Keratinocyte (primary cell): ENCODE results near the gene DENND1A. TPM values are rescaled to one million over a fixed set of nuclear protein-coding genes. Genes with fewer than 3 reads are reported as not detected.

Experiments used
- DNase-seq: peaks from one replicate; pipeline ENCODE4 v3.0.0-alpha.2; 2011; ENCODE audit warnings: low read depth, missing footprints, low spot score
- FAIRE-seq: peaks from 2 replicates; lab custom pipeline; 2011; peaks lifted over from hg19 to GRCh38; lab: Jason Lieb, UNC
- H2AFZ ChIP-seq: 2 replicates; pipeline ENCODE4 v1.6.0; 2012; ENCODE audit warnings: low read length, control low read depth, inconsistent platforms; ENCODE audit not compliant: control insufficient read depth
- H3K27ac ChIP-seq: 2 replicates; pipeline ENCODE4 v1.5.1; 2011; ENCODE audit warnings: low read length; ENCODE audit not compliant: control insufficient read depth, insufficient read depth
- H3K27me3 ChIP-seq: 3 replicates; pipeline ENCODE4 v1.6.0; 2011; ENCODE audit warnings: low read length; ENCODE audit not compliant: control insufficient read depth, insufficient read depth; ENCODE audit errors: extremely low read depth
- H3K36me3 ChIP-seq, 2 experiments: 2 replicates in 1 of 2; 3 replicates in 1 of 2; pipeline ENCODE4 v1.5.1; 2011; ENCODE audit warnings: low read length in 2 of 2, mild to moderate bottlenecking in 1 of 2; ENCODE audit not compliant: control insufficient read depth in 2 of 2, insufficient read depth in 2 of 2; ENCODE audit errors: extremely low read depth in 1 of 2
- H3K4me1 ChIP-seq: 3 replicates; pipeline ENCODE4 v1.5.1; 2011; ENCODE audit warnings: low read length; ENCODE audit not compliant: control insufficient read depth, insufficient read depth; ENCODE audit errors: extremely low read depth
- H3K4me2 ChIP-seq: 3 replicates; pipeline ENCODE4 v1.6.0; 2011; ENCODE audit warnings: low read depth, low read length; ENCODE audit not compliant: control insufficient read depth, insufficient read depth; ENCODE audit errors: extremely low read depth
- H3K4me3 ChIP-seq, 3 experiments: fragments of 200-600 bp in 1 of 3; sonication (generic) in 1 of 3; 2 replicates in 2 of 3; 3 replicates in 1 of 3; pipeline ENCODE4 v1.5.1; 2011 to 2016; ENCODE audit warnings: low read length in 3 of 3, mild to moderate bottlenecking in 3 of 3, control low read depth in 2 of 3, inconsistent platforms in 1 of 3, low read depth in 1 of 3, mixed read lengths in 1 of 3, mixed run types in 1 of 3, moderate library complexity in 1 of 3; ENCODE audit not compliant: control insufficient read depth in 2 of 3, insufficient read depth in 2 of 3; ENCODE audit errors: extremely low read depth in 1 of 3
- H3K79me2 ChIP-seq: 2 replicates; pipeline ENCODE4 v1.6.0; 2012; ENCODE audit warnings: low read length; ENCODE audit not compliant: control insufficient read depth, insufficient read depth
- H3K9ac ChIP-seq: 3 replicates; pipeline ENCODE4 v1.6.0; 2011; ENCODE audit warnings: low read length; ENCODE audit not compliant: control insufficient read depth, insufficient read depth; ENCODE audit errors: extremely low read depth
- H3K9me1 ChIP-seq: 3 replicates; pipeline ENCODE4 v1.6.0; 2011; ENCODE audit warnings: low read length; ENCODE audit not compliant: control insufficient read depth, insufficient read depth; ENCODE audit errors: extremely low read depth
- H3K9me3 ChIP-seq: 2 replicates; pipeline ENCODE4 v1.5.1; 2012; ENCODE audit warnings: low read depth, low read length; ENCODE audit not compliant: control insufficient read depth
- H4K20me1 ChIP-seq: 3 replicates; pipeline ENCODE4 v1.6.0; 2011; ENCODE audit warnings: low read length; ENCODE audit not compliant: control insufficient read depth, insufficient read depth; ENCODE audit errors: extremely low read depth
- CTCF ChIP-seq, 3 experiments: IDR thresholded peaks in 1 of 3; conservative IDR thresholded peaks in 1 of 3; optimal IDR thresholded peaks in 1 of 3; 2 replicates in 2 of 3; 3 replicates in 1 of 3; pipeline versions ENCODE3 to v1.5.1; 2011; ENCODE audit warnings: low read length in 3 of 3, mild to moderate bottlenecking in 3 of 3, moderate library complexity in 2 of 3, control low read depth in 1 of 3, inconsistent platforms in 1 of 3; ENCODE audit not compliant: insufficient read depth in 2 of 3; ENCODE audit errors: extremely low read depth in 1 of 3
- EZH2 ChIP-seq: IDR thresholded peaks from one replicate; pipeline ENCODE4 v1.6.1; 2012; ENCODE audit warnings: inconsistent platforms, mild to moderate bottlenecking, low read length, moderate library complexity
- dilution Hi-C: fragments of 300-500 bp; cut with MboI; formaldehyde crosslinking; loops from one replicate; pipeline ENCODE4 v1.7.0; 2020; ENCODE audit warnings: low sequenced_read_pairs; ENCODE audit not compliant: extremely low pct_ligation_motif_present
- polyA plus RNA-seq, 5 experiments: library from polyadenylated mRNA; depleted of rRNA in 3 of 5; stranded (reverse) in 3 of 5; stranded (forward) in 1 of 5; unstranded in 1 of 5; fragments of >200 nt; gene quantifications; 1 replicate in 1 of 5; 2 replicates in 3 of 5; 3 replicates in 1 of 5; pipeline versions ENCODE4 v1.2.1 to v1.2.3, GENCODE V29; 2011 to 2012; ENCODE audit warnings: missing spikeins in 2 of 5, low read depth in 1 of 5, low replicate concordance in 1 of 5

DENND1A gene
- polyA plus RNA-seq, 1 donor (not counting 4 experiments of a cell fraction or from before 2014, with no cell fraction given) = 13.0 TPM

- Histone ChIP-seq H3K27me3 (no peaks in the 10 kb centered on the region), H3K4me2 (no peak overlapping the region), H3K79me2 (no peaks in the 10 kb centered on the region), H3K9me3 (no peaks in the 10 kb centered on the region), H4K20me1 (no peaks in the 10 kb centered on the region), H3K27ac (no peak overlapping the region), H3K4me1 (no peaks in the 10 kb centered on the region), H3K9me1 (no peaks in the 10 kb centered on the region), H3K36me3 (no peaks in the 10 kb centered on the region), H3K4me3 (no peak overlapping the region), H3K9ac (no peak overlapping the region), H2AFZ (no peak overlapping the region)
- DNase-seq (no peak), FAIRE-seq (no peak)
- TF ChIP-seq EZH2 (no peak), CTCF (optimal IDR thresholded peaks at IDR 0.05 in 1 of 3, IDR thresholded peaks at IDR 0.05 in 1 of 3, conservative IDR thresholded peaks at IDR 0.05 in 1 of 3; ENCODE audit: extremely low read depth in 1 of 3, insufficient read depth in 2 of 3, low read length in 3 of 3) (no peak)
- dilution Hi-C loops = no loop called here
These were observed 538.0 kb downstream of the DENND1A start for GRCh38 chr9:123391946-123392345.

GRCh38 chr9:123391233-123391632, 538.7 kb downstream of the DENND1A start:
- no peak overlapping the region for H2AFZ ChIP-seq
- TF ChIP-seq EZH2 (no peak), CTCF (optimal IDR thresholded peaks at IDR 0.05 in 1 of 3, IDR thresholded peaks at IDR 0.05 in 1 of 3, conservative IDR thresholded peaks at IDR 0.05 in 1 of 3; ENCODE audit: extremely low read depth in 1 of 3, insufficient read depth in 2 of 3, low read length in 3 of 3) (no peak)
- no peak overlapping the region for H3K4me2 ChIP-seq
- no peak overlapping the region for H3K27ac ChIP-seq
- no peak overlapping the region for H3K9ac ChIP-seq
- no peaks in the 10 kb centered on the region for H3K36me3 ChIP-seq
- H3K9me3 ChIP-seq = no peaks in the 10 kb centered on the region
- H4K20me1 ChIP-seq = no peaks in the 10 kb centered on the region
- no peak for FAIRE-seq
- H3K79me2 ChIP-seq = no peaks in the 10 kb centered on the region
- no peaks in the 10 kb centered on the region for H3K9me1 ChIP-seq
- H3K4me1 ChIP-seq = no peaks in the 10 kb centered on the region
- dilution Hi-C loops = no loop called here
- no peaks in the 10 kb centered on the region for H3K27me3 ChIP-seq
- DNase-seq = no peak
- no peak overlapping the region for H3K4me3 ChIP-seq
